ENCODE data around the gene SENP5. TPM values are rescaled to one million over a fixed set of nuclear protein-coding genes. Genes with fewer than 3 reads are reported as not detected.
A peak's percentile ranks its signal among the peaks of the same experiment; 100 is the strongest.

The SENP5 gene
- total RNA-seq, 2 experiments from 2014 or later = 62.7 to 64.7 TPM

DNA sequence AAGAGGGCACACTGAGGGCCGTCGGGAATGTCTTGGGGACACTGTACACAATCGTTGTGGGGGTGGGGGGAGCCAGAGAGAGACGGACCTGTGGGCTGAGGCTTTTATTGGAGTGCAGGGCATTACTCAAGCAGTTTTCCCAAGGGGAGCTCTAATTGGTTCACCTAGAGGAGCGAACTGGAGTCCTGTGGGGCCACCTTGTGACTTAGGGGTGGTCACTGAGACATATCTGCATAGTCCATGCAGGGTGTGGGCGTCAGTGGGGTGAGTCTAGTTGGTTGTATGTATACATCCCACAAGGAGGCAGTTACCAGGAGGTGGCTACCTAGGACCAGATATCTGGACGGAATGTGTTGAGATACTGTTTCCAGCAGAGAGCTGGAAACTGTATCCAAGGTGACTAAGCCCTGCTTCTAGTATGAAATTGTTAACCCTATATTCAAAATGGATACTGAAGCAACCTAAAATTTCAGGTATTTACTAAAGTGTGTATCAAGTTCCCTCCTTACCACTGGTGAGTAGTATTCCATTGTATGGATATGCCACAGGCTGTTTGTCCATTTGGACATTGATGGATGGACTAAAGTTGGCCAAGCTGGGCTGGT lies 103.5 kb downstream of the SENP5 start:
- H3K27ac Mint-ChIP-seq = no peak overlapping the region

DNA sequence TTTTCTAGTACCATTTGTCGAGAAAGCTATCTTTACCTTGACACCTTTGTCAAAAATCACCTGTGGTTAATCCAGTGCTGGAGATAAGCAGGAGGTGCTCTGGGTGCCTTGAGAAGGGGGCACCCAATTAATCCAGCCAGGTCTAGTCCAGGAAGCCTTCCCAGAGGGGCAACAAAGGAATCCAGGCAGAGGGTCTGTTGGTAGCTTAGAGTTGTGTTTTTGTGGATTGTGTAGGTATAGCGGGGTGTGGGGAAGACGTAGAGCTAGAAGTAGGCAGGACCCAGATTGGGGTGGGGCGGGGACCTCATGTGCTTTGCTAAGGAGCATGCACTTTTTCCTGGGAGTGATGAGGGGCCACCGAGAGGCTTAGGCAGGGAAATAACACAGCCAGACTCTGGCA lies 106.9 kb downstream of the SENP5 start:
- CTCF ChIA-PET = no interaction called here
- Mint-ChIP-seq H3K36me3 (ENCODE audit: low read depth) (no peaks in the 10 kb centered on the region), H3K27me3 (peaks cover 28% of the 10 kb centered on the region), H3K4me3 (no peak overlapping the region), H3K4me1 (ENCODE audit: low read depth) (peaks cover 6% of the 10 kb centered on the region), H3K9me3 (no peaks in the 10 kb centered on the region), H3K27ac (no peak overlapping the region)
- POLR2A ChIA-PET = no interaction called here
- intact Hi-C loops (cut with DNase I, micrococcal nuclease) = no loop called here
- Histone ChIP-seq H3K27ac (ENCODE audit: low read depth in 1 of 2, low read length in 2 of 2) (no peak overlapping the region), H3K4me3 (ENCODE audit: low read length) (no peak overlapping the region), H3K36me3 (ENCODE audit: insufficient read depth, low read length) (no peaks in the 10 kb centered on the region), H3K4me1 (ENCODE audit: insufficient read depth, low read length) (peaks cover 11% of the 10 kb centered on the region), H3K9me3 (ENCODE audit: control insufficient read depth in 1 of 2, insufficient read depth in 1 of 2, low read length in 2 of 2) (no peaks in the 10 kb centered on the region), H3K27me3 (ENCODE audit: control insufficient read depth in 1 of 2, insufficient read depth in 2 of 2, low read length in 2 of 2) (peaks cover 0 to 2% of the 10 kb centered on the region in 2 experiments)
- TF ChIP-seq, protein P1, sequence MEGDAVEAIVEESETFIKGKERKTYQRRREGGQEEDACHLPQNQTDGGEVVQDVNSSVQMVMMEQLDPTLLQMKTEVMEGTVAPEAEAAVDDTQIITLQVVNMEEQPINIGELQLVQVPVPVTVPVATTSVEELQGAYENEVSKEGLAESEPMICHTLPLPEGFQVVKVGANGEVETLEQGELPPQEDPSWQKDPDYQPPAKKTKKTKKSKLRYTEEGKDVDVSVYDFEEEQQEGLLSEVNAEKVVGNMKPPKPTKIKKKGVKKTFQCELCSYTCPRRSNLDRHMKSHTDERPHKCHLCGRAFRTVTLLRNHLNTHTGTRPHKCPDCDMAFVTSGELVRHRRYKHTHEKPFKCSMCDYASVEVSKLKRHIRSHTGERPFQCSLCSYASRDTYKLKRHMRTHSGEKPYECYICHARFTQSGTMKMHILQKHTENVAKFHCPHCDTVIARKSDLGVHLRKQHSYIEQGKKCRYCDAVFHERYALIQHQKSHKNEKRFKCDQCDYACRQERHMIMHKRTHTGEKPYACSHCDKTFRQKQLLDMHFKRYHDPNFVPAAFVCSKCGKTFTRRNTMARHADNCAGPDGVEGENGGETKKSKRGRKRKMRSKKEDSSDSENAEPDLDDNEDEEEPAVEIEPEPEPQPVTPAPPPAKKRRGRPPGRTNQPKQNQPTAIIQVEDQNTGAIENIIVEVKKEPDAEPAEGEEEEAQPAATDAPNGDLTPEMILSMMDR (IDR thresholded peaks at IDR 0.05) = no peak
- no peak for ATAC-seq (ENCODE audit: poor library complexity)
- DNase-seq = no peak

More for the DNA sequence above, 103.5 kb downstream of the SENP5 start:
- Histone ChIP-seq H3K36me3 (ENCODE audit: insufficient read depth, low read length) (no peaks in the 10 kb centered on the region), H3K4me3 (ENCODE audit: low read length) (no peak overlapping the region), H3K9me3 (ENCODE audit: control insufficient read depth in 1 of 2, insufficient read depth in 1 of 2, low read length in 2 of 2) (no peaks in the 10 kb centered on the region), H3K27me3 (ENCODE audit: control insufficient read depth in 1 of 2, insufficient read depth in 2 of 2, low read length in 2 of 2) (peaks cover 0 to 6% of the 10 kb centered on the region in 2 experiments), H3K27ac (ENCODE audit: low read depth in 1 of 2, low read length in 2 of 2) (no peak overlapping the region), H3K4me1 (ENCODE audit: insufficient read depth, low read length) (peaks cover 11% of the 10 kb centered on the region)
- Mint-ChIP-seq H3K4me3 (peak overlapping the region; percentile 65), H3K27me3 (peaks cover 24% of the 10 kb centered on the region), H3K9me3 (no peaks in the 10 kb centered on the region), H3K4me1 (ENCODE audit: low read depth) (peaks cover 11% of the 10 kb centered on the region), H3K36me3 (ENCODE audit: low read depth) (no peaks in the 10 kb centered on the region)
- intact Hi-C loops (cut with DNase I, micrococcal nuclease) = loop anchor here in 1 of 2 experiments (2.0 kb wide), 1 partner anchor 362 kb away; no protein-coding TSS in a partner anchor
- ChIA-PET CTCF (interaction anchor here (0.7 to 1.5 kb wide), 3 partner anchors 29 to 453 kb away, joined by 3 to 5 read pairs (median 4); partner anchors contain the start of gene NCBP2), POLR2A (no interaction called here)
- no peak for DNase-seq
- TF ChIP-seq, protein P1 (IDR thresholded peaks at IDR 0.05) = no peak
- no peak for ATAC-seq (ENCODE audit: poor library complexity)

DNA sequence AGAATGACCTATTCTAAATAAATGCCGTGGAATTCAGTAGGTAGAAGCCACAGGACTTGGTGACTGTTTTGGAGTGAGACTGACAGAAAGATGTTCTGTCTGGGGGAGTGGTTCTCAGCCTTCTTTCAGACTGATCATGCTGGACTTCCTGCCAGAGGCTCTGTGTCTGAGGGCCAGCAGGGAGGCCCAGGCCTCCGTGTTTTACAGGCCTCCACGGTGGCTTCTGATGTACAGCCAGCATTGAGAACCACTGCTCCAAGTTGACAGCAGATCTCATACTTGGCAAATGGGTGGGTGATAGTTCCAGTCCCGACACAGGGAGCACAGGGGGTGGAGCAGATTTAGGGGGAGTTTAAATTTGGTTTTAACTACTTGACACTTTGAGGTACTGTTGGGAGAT lies 107.6 kb downstream of the SENP5 start:
- POLR2A ChIA-PET = no interaction called here
- H3K27ac ChIP-seq (ENCODE audit: low read depth in 1 of 2, low read length in 2 of 2) = no peak overlapping the region
- Mint-ChIP-seq H3K27me3 (peaks cover 25% of the 10 kb centered on the region), H3K4me3 (no peak overlapping the region), H3K9me3 (no peaks in the 10 kb centered on the region), H3K36me3 (ENCODE audit: low read depth) (no peaks in the 10 kb centered on the region), H3K4me1 (ENCODE audit: low read depth) (peaks cover 2% of the 10 kb centered on the region), H3K27ac (no peak overlapping the region)
- CTCF ChIA-PET = no interaction called here
- no peak overlapping the region for H3K4me3 ChIP-seq (ENCODE audit: low read length)
- intact Hi-C loops (cut with DNase I, micrococcal nuclease) = no loop called here
- DNase-seq = no peak
- peaks cover 0 to 2% of the 10 kb centered on the region in 2 experiments for H3K27me3 ChIP-seq (ENCODE audit: control insufficient read depth in 1 of 2, insufficient read depth in 2 of 2, low read length in 2 of 2)
- peaks cover 7% of the 10 kb centered on the region for H3K4me1 ChIP-seq (ENCODE audit: insufficient read depth, low read length)
- TF ChIP-seq, protein P1 (IDR thresholded peaks at IDR 0.05) = no peak
- no peaks in the 10 kb centered on the region for H3K36me3 ChIP-seq (ENCODE audit: insufficient read depth, low read length)
- no peak for ATAC-seq (ENCODE audit: poor library complexity)
- no peaks in the 10 kb centered on the region for H3K9me3 ChIP-seq (ENCODE audit: control insufficient read depth in 1 of 2, insufficient read depth in 1 of 2, low read length in 2 of 2)
